Measurements from ENCODE around the gene ADPRM. TPM values are rescaled to one million over a fixed set of nuclear protein-coding genes. Genes with fewer than 3 reads are reported as not detected.

Gene ADPRM
- total RNA-seq, 1 donor from 2014 or later: 20.2 TPM

Other genes with a start within 250 kb of the ADPRM start
- not detected in 2 replicates for gene MYH4, start 228.0 kb upstream of the ADPRM start, total RNA-seq
- gene MYH1, start 179.1 kb upstream of the ADPRM start, total RNA-seq: 0.36 and 1.8 TPM in 2 replicates
- gene MYH2, start 147.9 kb upstream of the ADPRM start, total RNA-seq: 17.2 and 32.5 TPM in 2 replicates
- 2,551 and 7,123 TPM in 2 replicates for gene MYH3, start 40.3 kb upstream of the ADPRM start, total RNA-seq
- 49.0 and 53.8 TPM in 2 replicates for gene SCO1, start 61 bp upstream of the ADPRM start, total RNA-seq
- gene TMEM220, start 32.4 kb downstream of the ADPRM start, total RNA-seq: 3.3 TPM in 2 replicates
- gene TMEM238L, start 106.5 kb downstream of the ADPRM start, total RNA-seq: not detected in 2 replicates
- gene PIRT, start 140.5 kb downstream of the ADPRM start, total RNA-seq: not detected in 2 replicates

Measured in myocyte (in vitro differentiated cells).